ENCODE data around the gene IPCEF1.
"Not testable (repeated sequence)": the region's sequence is repeated elsewhere in the genome, so short reads cannot be mapped to it uniquely, and the experiment has no call there.

Gene IPCEF1

GRCh38 chr6:154370545-154370944 lies 13.9 kb upstream of the IPCEF1 start:
- no peak for DNase-seq

GRCh38 chr6:154367839-154368695 lies 11.5 kb upstream of the IPCEF1 start:
- no peak for DNase-seq

- no peak for DNase-seq
Measured at GRCh38 chr6:154367336-154367735, 10.7 kb upstream of the IPCEF1 start.

GRCh38 chr6:154363821-154364220 lies 7.2 kb upstream of the IPCEF1 start:
- no peak for DNase-seq

GRCh38 chr6:154361476-154361875 lies 4.9 kb upstream of the IPCEF1 start:
- DNase-seq = no peak

- no peak for DNase-seq
Measured at GRCh38 chr6:154360476-154360875, 3.9 kb upstream of the IPCEF1 start.

GRCh38 chr6:154359679-154360078 lies 3.1 kb upstream of the IPCEF1 start:
- no peak for DNase-seq

- no peak for DNase-seq
Measured at GRCh38 chr6:154359161-154359574, 2.6 kb upstream of the IPCEF1 start.

- no peak for DNase-seq
Measured at GRCh38 chr6:154358019-154358545, 1.5 kb upstream of the IPCEF1 start.

- no peak for DNase-seq
Measured at GRCh38 chr6:154356113-154356512, 490 bp downstream of the IPCEF1 start.

- DNase-seq = no peak
Measured at GRCh38 chr6:154354265-154354777, 2.3 kb downstream of the IPCEF1 start.

GRCh38 chr6:154353626-154354025 lies 3.0 kb downstream of the IPCEF1 start:
- DNase-seq = no peak

- DNase-seq = no peak
Measured at GRCh38 chr6:154352898-154353585, 3.6 kb downstream of the IPCEF1 start.

- DNase-seq = no peak
Measured at GRCh38 chr6:154350293-154350692, 6.3 kb downstream of the IPCEF1 start.

- no peak for DNase-seq
Measured at GRCh38 chr6:154347981-154348380, 8.6 kb downstream of the IPCEF1 start.

- DNase-seq = no peak
Measured at GRCh38 chr6:154345811-154346210, 10.8 kb downstream of the IPCEF1 start.

GRCh38 chr6:154343473-154344308 lies 12.9 kb downstream of the IPCEF1 start:
- DNase-seq = peak; percentile 65

GRCh38 chr6:154341871-154342270 lies 14.7 kb downstream of the IPCEF1 start:
- DNase-seq = no peak

GRCh38 chr6:154341336-154341735 lies 15.3 kb downstream of the IPCEF1 start:
- no peak for DNase-seq

GRCh38 chr6:154337406-154338005 lies 19.1 kb downstream of the IPCEF1 start:
- no peak for DNase-seq

GRCh38 chr6:154334147-154334546 lies 22.5 kb downstream of the IPCEF1 start:
- not testable (repeated sequence) for DNase-seq

- no peak for DNase-seq
Measured at GRCh38 chr6:154331750-154332149, 24.9 kb downstream of the IPCEF1 start.

Measured in NCI-H2227 treated with DMSO at 0.1 percent for 48 hours (cell line).